ENCODE data around the gene SH2B3.
A peak's percentile ranks its signal among the peaks of the same experiment; 100 is the strongest.

The SH2B3 gene

GRCh38 chr12:111445726-111446581, 40.2 kb downstream of the SH2B3 start:
- Histone ChIP-seq H3K4me3 (ENCODE audit: low read length in 2 of 2) (no peak overlapping the region), H3K27me3 (ENCODE audit: control insufficient read depth in 1 of 2, insufficient read depth in 2 of 2, low read length in 2 of 2) (no peaks in the 10 kb centered on the region), H3K9me3 (ENCODE audit: control insufficient read depth in 2 of 2, low read length in 2 of 2) (no peaks in the 10 kb centered on the region), H3K4me1 (ENCODE audit: control insufficient read depth, insufficient read depth, low read length) (peaks cover 37% of the 10 kb centered on the region), H3K27ac (ENCODE audit: low read length) (peak overlapping the region; percentile 84), H3K36me3 (ENCODE audit: control insufficient read depth in 2 of 2, insufficient read depth in 2 of 2, low read length in 2 of 2) (peaks cover 28 to 52% of the 10 kb centered on the region in 2 donors), H3K9ac (ENCODE audit: low read length in 2 of 2) (peak overlapping the region; percentile 46 to 69)

GRCh38 chr12:111446631-111447570, 41.2 kb downstream of the SH2B3 start:
- Histone ChIP-seq H3K4me3 (ENCODE audit: low read length in 2 of 2) (no peak overlapping the region), H3K27me3 (ENCODE audit: control insufficient read depth in 1 of 2, insufficient read depth in 2 of 2, low read length in 2 of 2) (no peaks in the 10 kb centered on the region), H3K4me1 (ENCODE audit: control insufficient read depth, insufficient read depth, low read length) (peaks cover 37% of the 10 kb centered on the region), H3K9me3 (ENCODE audit: control insufficient read depth in 2 of 2, low read length in 2 of 2) (no peaks in the 10 kb centered on the region), H3K9ac (ENCODE audit: low read length in 2 of 2) (peak overlapping the region in 1 of 2 donors; percentile 55), H3K36me3 (ENCODE audit: control insufficient read depth in 2 of 2, insufficient read depth in 2 of 2, low read length in 2 of 2) (peaks cover 28 to 51% of the 10 kb centered on the region in 2 donors), H3K27ac (ENCODE audit: low read length) (peak overlapping the region; percentile 84)

GRCh38 chr12:111447571-111448265, 42.0 kb downstream of the SH2B3 start:
- H3K9me3 ChIP-seq (ENCODE audit: control insufficient read depth in 2 of 2, low read length in 2 of 2) = no peaks in the 10 kb centered on the region
- peaks cover 37% of the 10 kb centered on the region for H3K4me1 ChIP-seq (ENCODE audit: control insufficient read depth, insufficient read depth, low read length)
- no peak overlapping the region for H3K27ac ChIP-seq (ENCODE audit: low read length)
- H3K4me3 ChIP-seq (ENCODE audit: low read length in 2 of 2) = no peak overlapping the region
- no peak overlapping the region for H3K9ac ChIP-seq (ENCODE audit: low read length in 2 of 2)
- peaks cover 28 to 47% of the 10 kb centered on the region in 2 donors for H3K36me3 ChIP-seq (ENCODE audit: control insufficient read depth in 2 of 2, insufficient read depth in 2 of 2, low read length in 2 of 2)
- no peaks in the 10 kb centered on the region for H3K27me3 ChIP-seq (ENCODE audit: control insufficient read depth in 1 of 2, insufficient read depth in 2 of 2, low read length in 2 of 2)

GRCh38 chr12:111448266-111448830, 42.6 kb downstream of the SH2B3 start:
- Histone ChIP-seq H3K4me1 (ENCODE audit: control insufficient read depth, insufficient read depth, low read length) (peaks cover 33% of the 10 kb centered on the region), H3K9me3 (ENCODE audit: control insufficient read depth in 2 of 2, low read length in 2 of 2) (no peaks in the 10 kb centered on the region), H3K36me3 (ENCODE audit: control insufficient read depth in 2 of 2, insufficient read depth in 2 of 2, low read length in 2 of 2) (peaks cover 28 to 48% of the 10 kb centered on the region in 2 donors), H3K4me3 (ENCODE audit: low read length in 2 of 2) (no peak overlapping the region), H3K27me3 (ENCODE audit: control insufficient read depth in 1 of 2, insufficient read depth in 2 of 2, low read length in 2 of 2) (no peaks in the 10 kb centered on the region), H3K27ac (ENCODE audit: low read length) (no peak overlapping the region), H3K9ac (ENCODE audit: low read length in 2 of 2) (no peak overlapping the region)

GRCh38 chr12:111448846-111449790, 43.4 kb downstream of the SH2B3 start:
- Histone ChIP-seq H3K4me1 (ENCODE audit: control insufficient read depth, insufficient read depth, low read length) (peaks cover 29% of the 10 kb centered on the region), H3K36me3 (ENCODE audit: control insufficient read depth in 2 of 2, insufficient read depth in 2 of 2, low read length in 2 of 2) (peaks cover 30 to 50% of the 10 kb centered on the region in 2 donors), H3K27me3 (ENCODE audit: control insufficient read depth in 1 of 2, insufficient read depth in 2 of 2, low read length in 2 of 2) (no peaks in the 10 kb centered on the region), H3K4me3 (ENCODE audit: low read length in 2 of 2) (no peak overlapping the region), H3K27ac (ENCODE audit: low read length) (no peak overlapping the region), H3K9ac (ENCODE audit: low read length in 2 of 2) (peak overlapping the region in 1 of 2 donors; percentile 29), H3K9me3 (ENCODE audit: control insufficient read depth in 2 of 2, low read length in 2 of 2) (no peaks in the 10 kb centered on the region)

- H3K27me3 ChIP-seq (ENCODE audit: control insufficient read depth in 1 of 2, insufficient read depth in 2 of 2, low read length in 2 of 2) = no peaks in the 10 kb centered on the region
- H3K36me3 ChIP-seq (ENCODE audit: control insufficient read depth in 2 of 2, insufficient read depth in 2 of 2, low read length in 2 of 2) = peaks cover 44 to 61% of the 10 kb centered on the region in 2 donors
- peak overlapping the region in 1 of 2 donors; percentile 21 for H3K9ac ChIP-seq (ENCODE audit: low read length in 2 of 2)
- no peaks in the 10 kb centered on the region for H3K9me3 ChIP-seq (ENCODE audit: control insufficient read depth in 2 of 2, low read length in 2 of 2)
- no peak overlapping the region for H3K4me3 ChIP-seq (ENCODE audit: low read length in 2 of 2)
- H3K27ac ChIP-seq (ENCODE audit: low read length) = no peak overlapping the region
- peaks cover 14% of the 10 kb centered on the region for H3K4me1 ChIP-seq (ENCODE audit: control insufficient read depth, insufficient read depth, low read length)
Measured at GRCh38 chr12:111450676-111451075, 45.0 kb downstream of the SH2B3 start.

- Histone ChIP-seq H3K27me3 (ENCODE audit: control insufficient read depth in 1 of 2, insufficient read depth in 2 of 2, low read length in 2 of 2) (no peaks in the 10 kb centered on the region), H3K27ac (ENCODE audit: low read length) (no peak overlapping the region), H3K9ac (ENCODE audit: low read length in 2 of 2) (no peak overlapping the region), H3K9me3 (ENCODE audit: control insufficient read depth in 2 of 2, low read length in 2 of 2) (no peaks in the 10 kb centered on the region), H3K36me3 (ENCODE audit: control insufficient read depth in 2 of 2, insufficient read depth in 2 of 2, low read length in 2 of 2) (peaks cover 50 to 61% of the 10 kb centered on the region in 2 donors), H3K4me1 (ENCODE audit: control insufficient read depth, insufficient read depth, low read length) (peaks cover 9% of the 10 kb centered on the region), H3K4me3 (ENCODE audit: low read length in 2 of 2) (no peak overlapping the region)
Measured at GRCh38 chr12:111451232-111451631, 45.5 kb downstream of the SH2B3 start.

DNA sequence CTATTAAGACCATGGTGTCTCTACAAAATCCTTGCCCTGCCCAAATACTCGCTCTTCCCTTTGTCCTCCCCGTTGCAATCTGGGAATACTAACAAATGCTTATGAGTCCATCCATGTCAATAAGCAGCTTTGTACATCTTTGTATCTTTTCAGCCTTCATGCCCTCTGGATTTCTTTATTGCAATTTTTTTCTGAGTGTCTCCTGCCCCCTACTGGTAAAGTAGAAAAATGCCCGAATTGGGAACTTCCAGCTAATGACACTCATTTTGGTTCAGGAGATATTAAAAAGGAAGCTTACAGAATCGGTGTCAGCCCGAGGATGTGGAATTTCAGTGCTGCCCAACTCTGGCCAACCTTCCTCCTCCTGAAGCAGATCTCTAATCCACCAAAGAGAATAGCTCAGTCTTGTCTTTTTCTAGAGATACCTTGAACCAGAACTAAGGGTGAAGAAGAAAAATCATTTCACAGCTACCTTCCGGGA, 46.0 kb downstream of the SH2B3 start:
- Histone ChIP-seq H3K36me3 (ENCODE audit: control insufficient read depth in 2 of 2, insufficient read depth in 2 of 2, low read length in 2 of 2) (peaks cover 48 to 57% of the 10 kb centered on the region in 2 donors), H3K4me1 (ENCODE audit: control insufficient read depth, insufficient read depth, low read length) (peaks cover 4% of the 10 kb centered on the region), H3K4me3 (ENCODE audit: low read length in 2 of 2) (no peak overlapping the region), H3K27me3 (ENCODE audit: control insufficient read depth in 1 of 2, insufficient read depth in 2 of 2, low read length in 2 of 2) (no peaks in the 10 kb centered on the region), H3K9ac (ENCODE audit: low read length in 2 of 2) (no peak overlapping the region), H3K9me3 (ENCODE audit: control insufficient read depth in 2 of 2, low read length in 2 of 2) (no peaks in the 10 kb centered on the region), H3K27ac (ENCODE audit: low read length) (no peak overlapping the region)
